Right lobe of liver (tissue), 4 donors: ENCODE results near the gene SENP8.

Experiments used
- CTCF ChIP-seq, 4 donors: fragments of 200-600 bp in 3 of 4; fragments of 450-650 bp in 1 of 4; IDR thresholded peaks; one replicate each; pipeline versions ENCODE4 v1.5.1 to v1.8.0; 2016 to 2022; ENCODE audit warnings: antibody characterized with exemption in 4 of 4, mild to moderate bottlenecking in 2 of 4
- POLR2A ChIP-seq: fragments of 450-650 bp; IDR thresholded peaks from one replicate; pipeline ENCODE4 v1.6.1; 2017; ENCODE audit warnings: antibody characterized with exemption, mild to moderate bottlenecking
- donor health status: DM: no; HTN: no; CAD: no.
- donor health status: DM: no; HTN: no; CAD: no.
- donor health status: DM: no; HTN: yes; CAD: no.

GRCh38 chr15:72098040-72098439 is 20.2 kb upstream of the SENP8 start:
- no peak for TF ChIP-seq POLR2A
- no peak for TF ChIP-seq CTCF (IDR thresholded peaks at IDR 0.05)
